Caco-2 (cell line): ENCODE measurements around the gene PLAAT1. TPM values are rescaled to one million over a fixed set of nuclear protein-coding genes. Genes with fewer than 3 reads are reported as not detected.

ENCODE experiments used
- BruUV-seq: library from RNA; stranded (reverse); fragments of 400-500 nt; replicated peaks from 2 replicates; lab custom pipeline; 2021; lab: Mats Ljungman, UMichigan
- CTCF ChIA-PET: fragments of 300-600 bp; sonication (Branson Sonifier 250); formaldehyde crosslinking; loops from one replicate; lab custom pipeline; 2022; ENCODE audit warnings: antibody characterized with exemption; lab: Charles Lee
- POLR2A ChIA-PET: fragments of 300-600 bp; sonication (Branson Sonifier 250); formaldehyde crosslinking; loops from one replicate; lab custom pipeline; 2022; ENCODE audit warnings: antibody characterized with exemption; lab: Charles Lee
- DNase-seq, 2 experiments: peaks; one replicate each; pipeline versions ENCODE4 v3.0.0 to v3.0.0-alpha.2; 2020 to 2022
- H3K27me3 ChIP-seq: replicated peaks from 2 replicates; pipeline ENCODE4 v1.6.0; 2011; ENCODE audit warnings: low read length; ENCODE audit not compliant: control insufficient read depth, insufficient read depth
- H3K36me3 ChIP-seq: 2 replicates; pipeline ENCODE4 v1.5.1; 2011; ENCODE audit warnings: low read length; ENCODE audit not compliant: control insufficient read depth, insufficient read depth
- H3K4me1 ChIP-seq: fragments of 250-450 bp; sonication (Bioruptor Pico); 2 replicates; pipeline ENCODE4 v1.5.1; 2020; ENCODE audit warnings: mild to moderate bottlenecking
- H3K4me3 ChIP-seq: 2 replicates; pipeline ENCODE4 v1.5.1; 2011; ENCODE audit warnings: low read depth, mild to moderate bottlenecking, control low read depth, low read length
- H3K9me3 ChIP-seq: fragments of 250-450 bp; sonication (Bioruptor Pico); 2 replicates; pipeline ENCODE4 v1.5.1; 2020; ENCODE audit warnings: mild to moderate bottlenecking, moderate library complexity
- H3K27ac Mint-ChIP-seq: one replicate; pipeline ENCODE4 v1.8.0; 2022; ENCODE audit warnings: mixed read lengths; ENCODE audit not compliant: unreplicated experiment
- H3K27me3 Mint-ChIP-seq: one replicate; pipeline ENCODE4 v1.8.0; 2022; ENCODE audit warnings: mixed read lengths; ENCODE audit not compliant: insufficient read depth, unreplicated experiment
- H3K36me3 Mint-ChIP-seq: one replicate; pipeline ENCODE4 v1.8.0; 2022; ENCODE audit warnings: mild to moderate bottlenecking, mixed read lengths; ENCODE audit not compliant: insufficient read depth, unreplicated experiment
- H3K4me1 Mint-ChIP-seq: one replicate; pipeline ENCODE4 v1.8.0; 2022; ENCODE audit warnings: low read depth, mixed read lengths; ENCODE audit not compliant: unreplicated experiment
- H3K4me3 Mint-ChIP-seq: one replicate; pipeline ENCODE4 v1.8.0; 2022; ENCODE audit warnings: mild to moderate bottlenecking, moderate library complexity, mixed read lengths; ENCODE audit not compliant: unreplicated experiment
- H3K9me3 Mint-ChIP-seq: one replicate; pipeline ENCODE4 v1.8.0; 2022; ENCODE audit warnings: mixed read lengths; ENCODE audit not compliant: unreplicated experiment
- intact Hi-C: fragments of 100-400 bp; cut with micrococcal nuclease; formaldehyde crosslinking; loops from one replicate; pipeline ENCODE4 v1.10.0; 2022; ENCODE audit not compliant: unreplicated experiment
- total RNA-seq: library from RNA; stranded (reverse); gene quantifications from 2 replicates; pipeline ENCODE4 v1.2.3, GENCODE V29; 2022
- TF ChIP-seq, protein P1 (sequence below), 2 experiments: fragments of 200-600 bp in 1 of 2; IDR thresholded peaks; 1 replicate in 1 of 2; 2 replicates in 1 of 2; pipeline versions ENCODE4 v1.5.1 to v1.8.0; 2011 to 2022; ENCODE audit warnings: antibody characterized with exemption in 1 of 2, control low read depth in 1 of 2, inconsistent platforms in 1 of 2, low read depth in 1 of 2, low read length in 1 of 2, mild to moderate bottlenecking in 1 of 2, moderate library complexity in 1 of 2; ENCODE audit not compliant: insufficient read depth in 1 of 2, severe bottlenecking in 1 of 2, unreplicated experiment in 1 of 2

The PLAAT1 gene
- total RNA-seq, 1 experiment from 2014 or later: 1.5 TPM

DNA sequence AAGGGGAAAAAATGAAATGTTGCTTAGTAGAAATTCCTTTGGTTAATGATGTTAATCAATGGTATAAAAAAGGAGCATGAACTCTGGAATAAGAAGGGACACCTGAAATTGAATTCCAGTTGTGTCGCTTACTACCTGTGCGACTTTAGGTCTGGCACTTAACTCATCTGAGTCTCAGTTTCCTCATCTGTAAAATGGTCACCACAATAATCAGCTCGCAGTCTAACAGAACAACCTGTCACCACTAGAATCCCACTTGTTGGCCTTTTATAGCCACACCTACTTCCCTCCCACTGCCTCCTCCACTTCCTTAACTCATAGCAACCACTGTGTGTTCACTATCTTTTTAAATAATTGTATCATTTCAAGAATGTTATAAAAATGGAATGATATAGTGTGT is 2.5 kb downstream of the PLAAT1 start:
- H3K4me3 ChIP-seq: no peak overlapping the region
- Mint-ChIP-seq H3K27ac (no peak overlapping the region), H3K4me1 (no peaks in the 10 kb centered on the region), H3K27me3 (peaks cover 8% of the 10 kb centered on the region), H3K36me3 (no peaks in the 10 kb centered on the region), H3K4me3 (no peak overlapping the region), H3K9me3 (peaks cover 20% of the 10 kb centered on the region)
- H3K27me3 ChIP-seq: no peaks in the 10 kb centered on the region
- POLR2A ChIA-PET: no interaction called here
- intact Hi-C loops: no loop called here
- CTCF ChIA-PET: no interaction called here
- 0 out of 2 replicates have a peak, but pooled peaks cover 2% of the 10 kb centered on the region for H3K9me3 ChIP-seq
- TF ChIP-seq, protein P1, sequence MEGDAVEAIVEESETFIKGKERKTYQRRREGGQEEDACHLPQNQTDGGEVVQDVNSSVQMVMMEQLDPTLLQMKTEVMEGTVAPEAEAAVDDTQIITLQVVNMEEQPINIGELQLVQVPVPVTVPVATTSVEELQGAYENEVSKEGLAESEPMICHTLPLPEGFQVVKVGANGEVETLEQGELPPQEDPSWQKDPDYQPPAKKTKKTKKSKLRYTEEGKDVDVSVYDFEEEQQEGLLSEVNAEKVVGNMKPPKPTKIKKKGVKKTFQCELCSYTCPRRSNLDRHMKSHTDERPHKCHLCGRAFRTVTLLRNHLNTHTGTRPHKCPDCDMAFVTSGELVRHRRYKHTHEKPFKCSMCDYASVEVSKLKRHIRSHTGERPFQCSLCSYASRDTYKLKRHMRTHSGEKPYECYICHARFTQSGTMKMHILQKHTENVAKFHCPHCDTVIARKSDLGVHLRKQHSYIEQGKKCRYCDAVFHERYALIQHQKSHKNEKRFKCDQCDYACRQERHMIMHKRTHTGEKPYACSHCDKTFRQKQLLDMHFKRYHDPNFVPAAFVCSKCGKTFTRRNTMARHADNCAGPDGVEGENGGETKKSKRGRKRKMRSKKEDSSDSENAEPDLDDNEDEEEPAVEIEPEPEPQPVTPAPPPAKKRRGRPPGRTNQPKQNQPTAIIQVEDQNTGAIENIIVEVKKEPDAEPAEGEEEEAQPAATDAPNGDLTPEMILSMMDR (IDR thresholded peaks at IDR 0.05; ENCODE audit: insufficient read depth in 1 of 2, low read depth in 1 of 2, low read length in 1 of 2, severe bottlenecking in 1 of 2, unreplicated experiment in 1 of 2): no peak
- no TSS peak for BruUV-seq
- no peaks in the 10 kb centered on the region for H3K36me3 ChIP-seq
- H3K4me1 ChIP-seq: no peaks in the 10 kb centered on the region
- DNase-seq: no peak

DNA sequence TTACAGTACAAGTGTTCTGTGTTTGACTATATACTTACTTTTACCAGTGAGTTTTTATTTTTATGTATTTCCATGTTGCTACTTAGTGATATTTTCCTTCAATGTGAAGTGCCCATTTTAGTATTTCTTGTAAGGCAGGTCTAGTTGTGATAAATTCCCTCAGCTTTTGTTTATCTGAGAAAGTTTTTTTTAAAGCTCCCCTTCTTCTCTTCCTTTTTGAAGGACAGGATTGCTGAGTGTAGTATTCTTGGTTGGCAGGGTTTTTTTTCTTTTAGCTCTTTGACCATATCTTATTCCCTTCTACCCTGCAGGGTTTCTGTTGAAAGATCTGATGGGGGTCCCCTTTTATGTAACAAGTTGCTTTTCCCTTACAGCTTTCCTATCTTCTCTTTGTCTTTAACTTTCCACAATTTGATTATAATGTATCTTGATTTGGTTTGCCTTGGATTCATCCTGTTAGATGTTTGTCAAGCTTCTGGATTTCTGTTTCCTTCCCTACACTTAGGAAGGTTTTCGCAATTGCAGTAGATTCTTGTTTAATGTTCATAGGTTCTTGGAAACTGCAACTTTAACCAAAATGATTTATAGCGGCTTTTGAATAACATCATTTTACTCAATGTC is 7.9 kb downstream of the PLAAT1 start:
- H3K4me1 ChIP-seq: no peaks in the 10 kb centered on the region
- TF ChIP-seq, protein P1 (IDR thresholded peaks at IDR 0.05; ENCODE audit: insufficient read depth in 1 of 2, low read depth in 1 of 2, low read length in 1 of 2, severe bottlenecking in 1 of 2, unreplicated experiment in 1 of 2): no peak
- Mint-ChIP-seq H3K9me3 (peaks cover 38% of the 10 kb centered on the region), H3K36me3 (no peaks in the 10 kb centered on the region), H3K27me3 (peaks cover 9% of the 10 kb centered on the region), H3K4me3 (no peak overlapping the region), H3K4me1 (no peaks in the 10 kb centered on the region), H3K27ac (no peak overlapping the region)
- H3K36me3 ChIP-seq: no peaks in the 10 kb centered on the region
- no TSS peak for BruUV-seq
- H3K27me3 ChIP-seq: no peaks in the 10 kb centered on the region
- POLR2A ChIA-PET: no interaction called here
- H3K4me3 ChIP-seq: no peak overlapping the region
- no peak for DNase-seq
- CTCF ChIA-PET: no interaction called here
- peaks cover 13% of the 10 kb centered on the region; the same call in 1 of the 2 replicates for H3K9me3 ChIP-seq
- intact Hi-C loops: no loop called here

DNA sequence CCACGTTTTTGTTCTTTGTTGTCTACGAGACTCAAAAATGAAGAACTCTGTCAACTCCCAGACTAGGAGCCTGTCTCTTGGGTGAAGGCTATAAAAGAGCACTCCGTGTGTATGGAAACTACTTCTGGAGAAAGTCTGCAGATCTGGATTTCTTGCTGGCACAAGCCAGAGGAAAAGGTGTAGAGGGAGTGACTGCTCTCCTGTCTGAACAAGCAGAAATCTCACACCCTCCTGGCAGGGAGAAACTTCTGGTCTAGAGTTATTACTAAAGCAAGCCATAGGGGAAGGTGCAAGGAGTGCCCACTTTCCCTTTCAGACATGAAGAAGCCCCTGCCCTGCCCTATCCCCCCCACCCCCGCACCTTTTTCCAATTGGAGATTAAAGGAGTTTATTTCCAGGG is 9.5 kb downstream of the PLAAT1 start:
- intact Hi-C loops: no loop called here

More for the DNA sequence above, 9.5 kb downstream of the PLAAT1 start:
- H3K27ac Mint-ChIP-seq: no peak overlapping the region
- BruUV-seq: no TSS peak
- Histone ChIP-seq H3K36me3 (no peaks in the 10 kb centered on the region), H3K9me3 (peaks cover 13% of the 10 kb centered on the region; the same call in 1 of the 2 replicates), H3K27me3 (no peaks in the 10 kb centered on the region), H3K4me1 (no peaks in the 10 kb centered on the region), H3K4me3 (no peak overlapping the region)
- no peak for DNase-seq
- peaks cover 3% of the 10 kb centered on the region for H3K27me3 Mint-ChIP-seq
- H3K9me3 Mint-ChIP-seq: peaks cover 28% of the 10 kb centered on the region
- H3K36me3 Mint-ChIP-seq: no peaks in the 10 kb centered on the region
- H3K4me3 Mint-ChIP-seq: no peak overlapping the region
- no peaks in the 10 kb centered on the region for H3K4me1 Mint-ChIP-seq
- TF ChIP-seq, protein P1 (IDR thresholded peaks at IDR 0.05; ENCODE audit: insufficient read depth in 1 of 2, low read depth in 1 of 2, low read length in 1 of 2, severe bottlenecking in 1 of 2, unreplicated experiment in 1 of 2): no peak
- ChIA-PET CTCF (no interaction called here), POLR2A (no interaction called here)
